Stimulated activated naive CD4-positive, alpha-beta T cell (primary cell): ENCODE data around the gene NUP188.
"Not testable (repeated sequence)": the region's sequence is repeated elsewhere in the genome, so short reads cannot be mapped to it uniquely, and the experiment has no call there.

Experiments used
- DNase-seq, 6 experiments: peaks; one replicate each; lab custom pipeline; 2025; lab: John Stamatoyannopoulos, UW

NUP188 gene

GRCh38 chr9:128943832-128944620 is 3.5 kb upstream of the NUP188 start:
- no peak for DNase-seq

GRCh38 chr9:128944966-128945365 is 2.5 kb upstream of the NUP188 start:
- DNase-seq, result not testable (repeated sequence)

- DNase-seq, result no peak
Observed at GRCh38 chr9:128945798-128946501, 1.5 kb upstream of the NUP188 start.

GRCh38 chr9:128946571-128947276 is 775 bp upstream of the NUP188 start:
- peak in 2 of 6 experiments; percentile 37 to 48 for DNase-seq

- DNase-seq, result no peak
Observed at GRCh38 chr9:128947277-128947526, 297 bp upstream of the NUP188 start.

GRCh38 chr9:128961403-128961802 is 13.9 kb downstream of the NUP188 start:
- DNase-seq, result not testable (repeated sequence)

- DNase-seq, result no peak
Observed at GRCh38 chr9:128969491-128969890, 22.0 kb downstream of the NUP188 start.

- DNase-seq, result no peak
Observed at GRCh38 chr9:128972956-128973355, 25.5 kb downstream of the NUP188 start.

- no peak for DNase-seq
Observed at GRCh38 chr9:128979111-128979510, 31.6 kb downstream of the NUP188 start.

- DNase-seq, result no peak
Observed at GRCh38 chr9:128983536-128983935, 36.0 kb downstream of the NUP188 start.

- no peak for DNase-seq
Observed at GRCh38 chr9:128986671-128987070, 39.2 kb downstream of the NUP188 start.

- DNase-seq, result no peak
Observed at GRCh38 chr9:128987805-128988204, 40.3 kb downstream of the NUP188 start.

GRCh38 chr9:128992995-128993394 is 45.5 kb downstream of the NUP188 start:
- DNase-seq, result no peak

- peak in 1 of 6 experiments; percentile 6 for DNase-seq
Observed at GRCh38 chr9:128995791-128996190, 48.3 kb downstream of the NUP188 start.

- DNase-seq, result no peak
Observed at GRCh38 chr9:128998462-128998861, 51.0 kb downstream of the NUP188 start.

- no peak for DNase-seq
Observed at GRCh38 chr9:128999581-129000206, 52.2 kb downstream of the NUP188 start.

GRCh38 chr9:129001504-129002325 is 54.2 kb downstream of the NUP188 start:
- DNase-seq, result no peak

- DNase-seq, result no peak
Observed at GRCh38 chr9:129002992-129003391, 55.5 kb downstream of the NUP188 start.

- not testable (repeated sequence) for DNase-seq
Observed at GRCh38 chr9:129004173-129004572, 56.7 kb downstream of the NUP188 start.

GRCh38 chr9:129005336-129005997 is 58.0 kb downstream of the NUP188 start:
- no peak for DNase-seq
